Activated CD8-positive, alpha-beta memory T cell treated with anti-CD3 and anti-CD28 coated beads, Interleukin-2, amount 50 U/mL, for 24 hours (primary cell): ENCODE measurements around the gene GHDC.
"Not testable (repeated sequence)": the region's sequence is repeated elsewhere in the genome, so short reads cannot be mapped to it uniquely, and the experiment has no call there.

Experiments used
- DNase-seq: peaks from one replicate; pipeline ENCODE4 v3.0.0-alpha.2; 2020; ENCODE audit errors: extremely low read depth

The GHDC gene, protein sequence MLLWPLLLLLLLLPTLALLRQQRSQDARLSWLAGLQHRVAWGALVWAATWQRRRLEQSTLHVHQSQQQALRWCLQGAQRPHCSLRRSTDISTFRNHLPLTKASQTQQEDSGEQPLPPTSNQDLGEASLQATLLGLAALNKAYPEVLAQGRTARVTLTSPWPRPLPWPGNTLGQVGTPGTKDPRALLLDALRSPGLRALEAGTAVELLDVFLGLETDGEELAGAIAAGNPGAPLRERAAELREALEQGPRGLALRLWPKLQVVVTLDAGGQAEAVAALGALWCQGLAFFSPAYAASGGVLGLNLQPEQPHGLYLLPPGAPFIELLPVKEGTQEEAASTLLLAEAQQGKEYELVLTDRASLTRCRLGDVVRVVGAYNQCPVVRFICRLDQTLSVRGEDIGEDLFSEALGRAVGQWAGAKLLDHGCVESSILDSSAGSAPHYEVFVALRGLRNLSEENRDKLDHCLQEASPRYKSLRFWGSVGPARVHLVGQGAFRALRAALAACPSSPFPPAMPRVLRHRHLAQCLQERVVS

DNA sequence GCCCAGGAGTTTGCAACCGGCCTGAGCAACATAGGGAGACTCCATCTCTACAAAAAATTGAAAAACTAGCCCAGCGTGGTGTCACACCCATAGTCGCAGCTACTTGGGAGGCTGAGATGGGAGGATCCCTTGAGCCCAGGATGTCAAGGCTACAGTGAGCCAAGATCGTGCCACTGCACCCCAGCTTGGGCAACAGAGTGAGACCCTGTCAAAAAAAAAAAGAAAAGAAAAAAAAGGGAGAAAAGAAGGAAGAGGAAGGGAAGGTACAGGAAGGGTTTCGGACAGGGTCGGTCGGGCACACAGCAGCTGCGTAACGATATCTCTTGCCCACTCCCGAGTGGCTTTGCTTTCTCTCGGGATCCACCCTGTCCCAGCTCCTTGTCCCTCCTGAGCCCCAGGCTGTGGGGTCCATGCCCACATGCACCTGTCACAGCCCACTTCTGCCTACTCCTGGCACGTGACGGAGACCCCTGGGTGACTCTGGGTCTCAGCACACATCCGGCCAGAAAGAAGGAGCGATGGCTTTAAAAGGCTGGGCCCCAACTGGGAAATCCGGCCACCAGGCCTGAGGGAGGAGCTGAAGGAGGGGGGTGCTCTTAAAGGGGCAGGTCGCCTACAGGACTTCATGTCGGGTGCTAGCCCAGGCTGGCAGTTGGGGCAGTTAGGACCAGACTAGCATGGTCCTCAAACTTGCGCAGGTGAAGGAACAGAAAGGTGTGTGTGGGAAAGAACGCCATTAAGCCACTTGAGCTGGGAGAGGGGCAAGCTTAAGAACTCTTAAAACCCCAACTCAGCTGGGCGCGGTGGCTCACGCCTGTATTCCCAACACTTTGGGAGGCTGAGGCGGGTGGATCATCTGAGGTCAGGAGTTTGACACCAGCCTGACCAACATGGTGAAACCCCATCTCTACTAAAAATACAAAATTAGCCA is at the start of gene GHDC:
GHDC (minus strand) TSS at position 526 of the 931 bp plus-strand sequence. CDS start 913 bp downstream, outside the sequence.
- DNase-seq = peak; percentile 61

DNA sequence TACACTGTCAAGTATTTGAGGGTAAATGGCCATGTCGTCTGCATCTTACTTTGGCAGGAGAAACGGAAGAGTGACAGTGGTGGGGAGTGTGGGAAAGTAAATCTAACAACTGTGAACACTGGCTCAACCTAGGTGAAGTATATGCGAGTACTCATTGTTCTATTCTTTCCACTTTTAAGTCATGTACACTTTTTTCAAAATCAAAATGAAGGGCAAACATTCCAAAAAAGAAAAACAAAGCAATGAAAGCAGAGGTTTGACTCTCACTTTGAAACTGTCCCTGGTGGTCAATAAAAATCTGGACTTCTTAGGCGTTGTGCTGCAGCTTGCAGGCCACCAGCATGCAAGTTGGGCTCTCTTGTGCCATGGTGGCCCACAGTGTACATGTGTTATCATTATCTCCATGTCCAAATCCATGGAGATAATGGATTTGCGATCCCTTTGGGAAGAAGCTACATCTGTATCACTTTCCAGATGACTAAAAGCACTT is 49.2 kb upstream of the GHDC start:
- no peak for DNase-seq

DNA sequence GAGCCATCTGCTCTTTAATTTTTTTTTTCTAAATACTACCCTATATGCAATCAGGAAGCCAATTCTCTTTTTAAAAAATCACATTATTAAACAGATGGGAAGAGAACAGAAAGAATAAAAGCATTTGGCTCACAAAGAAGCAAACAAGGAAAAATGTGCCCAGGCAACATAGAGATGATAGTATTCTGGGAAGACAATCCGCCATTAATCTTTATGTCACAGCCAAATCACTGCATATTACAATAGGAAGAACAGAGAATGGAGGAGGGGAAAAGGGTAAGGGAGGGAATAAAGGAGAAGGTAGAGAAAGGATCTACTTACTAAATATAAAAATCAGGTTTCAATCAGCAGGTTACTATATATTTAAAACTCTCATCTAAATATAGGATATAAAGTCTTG is 47.6 kb upstream of the GHDC start:
- DNase-seq = no peak

DNA sequence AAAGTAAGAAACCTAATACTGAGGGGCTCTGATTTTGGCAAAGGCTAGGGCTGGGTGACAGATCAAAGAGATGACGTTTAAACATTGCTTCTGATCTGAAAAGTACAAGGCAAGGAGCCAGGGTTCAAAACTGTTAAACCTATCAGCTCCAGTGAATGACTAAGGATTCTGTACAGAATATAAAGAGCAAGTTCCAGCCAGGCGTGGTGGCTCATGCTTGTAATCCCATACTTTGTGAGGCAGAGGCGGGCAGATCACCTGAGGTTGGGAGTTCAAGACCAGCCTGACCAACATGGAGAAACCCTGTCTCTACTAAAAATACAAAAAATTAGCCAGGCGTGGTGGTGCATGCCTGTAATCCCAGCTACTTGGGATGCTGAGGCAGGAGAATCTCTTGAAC is 46.6 kb upstream of the GHDC start:
- not testable (repeated sequence) for DNase-seq

DNA sequence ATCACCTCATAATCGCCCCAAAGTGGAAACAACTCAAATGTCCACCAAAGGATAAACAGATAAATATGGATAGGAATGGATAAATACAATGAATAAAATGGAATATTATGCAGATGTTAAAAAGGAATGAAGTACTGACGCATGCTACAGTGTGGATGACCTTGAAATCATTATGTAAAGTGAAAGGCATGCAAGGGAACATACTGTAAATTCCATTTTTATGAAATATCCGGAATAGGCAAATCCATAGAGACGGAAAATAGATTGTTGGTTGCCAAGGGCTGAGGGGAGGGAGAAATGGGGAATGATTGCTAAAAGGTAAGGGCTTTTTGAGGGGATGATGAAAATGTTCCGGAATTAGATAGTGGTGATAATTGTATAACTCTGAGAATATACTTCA is 45.9 kb upstream of the GHDC start:
- no peak for DNase-seq

DNA sequence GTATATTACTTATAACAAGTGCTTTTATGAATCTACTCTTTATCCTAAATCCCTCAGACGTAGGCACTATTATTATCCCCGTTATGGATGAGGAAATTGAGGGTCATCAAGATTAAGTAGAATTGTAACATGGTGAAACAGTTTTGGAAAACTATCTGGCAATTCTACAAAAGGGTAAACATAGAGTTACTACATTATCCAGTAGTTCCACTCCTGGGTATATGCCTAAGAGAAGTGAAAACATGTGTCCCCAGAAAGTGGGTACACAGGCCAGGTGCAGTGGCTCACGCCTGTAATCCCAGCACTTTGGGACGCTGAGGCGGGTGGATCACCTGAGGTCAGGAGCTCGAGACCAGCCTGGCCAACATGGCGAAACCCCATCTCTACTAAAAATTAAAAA is 45.3 kb upstream of the GHDC start:
- DNase-seq = not testable (repeated sequence)

DNA sequence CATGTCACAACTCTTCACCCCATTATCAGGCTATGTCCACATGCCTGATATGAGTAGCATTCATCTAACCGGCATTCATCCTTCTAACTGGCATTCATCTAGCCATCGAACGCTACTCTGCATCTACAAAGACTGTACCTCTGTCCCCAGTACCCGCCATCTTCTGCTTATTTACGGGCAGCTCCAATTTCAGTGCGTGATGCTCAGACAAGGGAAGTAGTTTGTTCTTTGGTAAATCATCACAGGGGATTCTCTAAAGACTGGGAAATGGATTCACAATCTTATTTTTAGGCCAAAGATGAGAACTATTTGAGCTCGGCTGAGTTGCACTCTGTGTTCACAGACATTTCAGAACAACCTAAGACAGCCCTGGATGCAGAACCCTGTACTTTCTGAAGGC is 42.5 kb upstream of the GHDC start:
- DNase-seq = no peak

DNA sequence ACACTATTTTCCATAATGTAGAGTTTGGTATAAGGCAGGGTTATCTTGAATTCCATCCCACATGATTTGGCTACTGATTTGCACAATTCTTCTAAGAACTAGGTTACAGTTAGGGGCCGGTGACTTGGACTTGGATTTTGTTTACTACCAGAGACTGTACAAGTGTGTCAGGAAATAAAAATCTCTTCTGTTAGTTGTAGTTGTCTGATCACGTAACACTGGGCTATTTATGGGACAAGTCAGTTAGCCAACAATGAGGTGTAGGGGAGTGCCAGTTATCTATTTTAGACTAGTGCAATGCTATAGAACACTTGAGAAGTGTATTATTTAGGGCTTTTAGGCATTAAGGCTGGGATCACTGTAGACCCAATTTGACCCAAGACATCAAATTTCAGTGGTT is 39.7 kb upstream of the GHDC start:
- DNase-seq = no peak

DNA sequence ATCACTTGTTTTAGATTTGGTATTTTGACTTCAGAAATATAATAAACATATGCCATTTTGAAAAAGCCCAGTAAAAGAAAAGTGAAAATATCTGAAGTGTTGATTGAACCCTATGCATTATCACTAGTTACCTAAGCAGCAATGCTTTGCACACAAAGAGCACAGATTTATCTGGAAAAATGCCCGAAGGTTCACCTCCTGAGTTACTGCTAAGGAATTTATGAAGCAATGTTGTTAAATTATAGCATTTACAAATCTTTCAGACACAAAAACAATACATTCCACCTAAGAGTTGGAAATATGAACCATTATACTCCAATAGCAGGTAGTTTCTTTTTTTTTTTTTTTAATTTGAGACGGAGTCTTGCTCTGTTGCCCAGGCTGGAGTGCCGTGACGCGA is 38.9 kb upstream of the GHDC start:
- no peak for DNase-seq

DNA sequence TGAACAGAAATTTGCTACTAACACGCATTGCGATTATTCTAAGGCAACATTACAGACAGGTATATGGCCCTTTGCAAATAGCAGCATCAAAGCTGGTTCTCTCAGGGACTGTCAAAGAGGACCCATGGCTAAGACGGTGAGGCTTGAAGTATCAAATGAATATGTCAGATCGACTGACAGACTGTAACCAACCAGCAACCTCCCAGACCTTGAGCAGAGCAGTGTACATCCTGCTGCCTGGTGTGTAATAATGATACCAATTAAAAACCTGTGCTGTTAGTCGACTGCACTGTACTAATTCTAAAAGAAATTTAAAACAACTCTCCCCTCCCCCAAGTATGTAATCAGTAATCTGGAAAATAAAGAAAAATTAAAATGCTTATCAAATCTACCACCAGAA is 35.9 kb upstream of the GHDC start:
- DNase-seq = no peak

DNA sequence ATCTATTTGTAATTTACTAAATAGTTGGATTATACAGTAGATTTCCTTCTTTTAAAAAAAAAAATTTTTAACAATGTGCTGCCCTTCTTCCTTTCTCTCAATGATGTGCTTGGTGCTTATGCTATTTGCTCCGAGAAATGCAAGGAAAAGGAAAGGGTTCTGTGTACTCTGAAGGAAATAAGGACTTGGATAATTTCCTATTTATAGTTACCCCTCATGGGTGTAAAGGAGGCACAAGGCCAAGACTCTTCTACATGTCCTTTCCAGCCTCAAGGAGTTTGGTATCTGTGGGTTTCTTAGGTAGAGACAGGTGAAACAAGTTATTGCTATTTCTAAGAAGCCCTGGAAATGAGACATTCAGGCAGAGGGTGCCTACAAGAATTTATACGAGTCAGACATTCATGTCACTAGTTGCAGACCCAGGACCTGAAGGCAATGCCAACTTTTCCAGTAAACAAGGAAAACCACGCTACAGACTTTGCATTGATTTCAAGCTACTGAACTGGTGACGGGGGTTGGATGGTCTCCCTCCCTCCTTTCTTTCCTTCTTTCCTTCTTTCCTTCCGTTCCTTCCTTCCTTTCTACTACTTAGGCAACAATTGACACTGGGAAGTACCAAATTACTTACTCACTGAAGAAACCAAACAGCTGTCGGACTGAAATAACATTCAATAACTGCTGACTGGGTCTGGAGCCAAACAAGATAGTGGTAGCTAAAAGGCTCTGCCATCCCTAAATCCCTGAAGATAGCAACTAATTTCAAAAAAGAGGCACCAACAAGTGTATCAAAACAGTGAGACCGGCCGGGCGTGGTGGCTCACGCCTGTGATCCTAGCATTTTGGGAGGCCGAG is 33.8 kb upstream of the GHDC start:
- DNase-seq = no peak

DNA sequence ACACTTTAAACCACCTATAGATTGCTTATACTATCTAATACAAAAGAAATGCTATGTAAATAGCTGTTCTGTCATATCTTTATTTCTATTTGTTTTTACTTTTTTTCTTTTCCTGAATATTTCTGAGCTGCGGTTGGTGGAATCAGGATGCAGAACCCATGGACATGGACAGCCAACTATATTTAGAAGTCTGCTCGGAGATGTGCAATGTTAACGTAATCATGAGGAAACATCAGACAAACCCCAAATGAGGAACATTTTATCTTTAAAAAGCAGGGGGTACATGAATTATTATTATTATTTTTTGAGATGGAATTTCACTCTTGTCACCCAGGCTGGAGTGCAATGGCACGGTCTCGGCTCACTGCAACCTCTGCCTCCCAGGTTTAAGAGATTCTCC is 31.4 kb upstream of the GHDC start:
- no peak for DNase-seq

DNA sequence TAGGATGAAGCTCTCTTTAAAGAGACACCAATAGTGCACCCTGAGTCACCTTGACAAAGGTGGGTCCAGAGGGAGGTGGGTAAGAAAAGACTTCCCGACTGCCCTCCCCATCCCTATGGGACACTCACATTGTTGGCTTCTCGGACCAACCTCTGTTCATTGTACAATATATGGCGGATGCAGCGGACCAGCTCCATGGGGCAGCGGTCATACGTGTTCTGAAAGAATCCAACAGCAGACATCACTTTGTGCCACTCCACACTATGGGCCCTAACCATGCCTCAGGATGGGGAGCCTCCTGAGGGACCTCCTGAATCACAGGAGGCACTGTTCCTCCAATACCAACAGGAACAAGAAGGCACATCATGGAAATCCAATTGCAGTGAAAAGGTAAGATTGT is 30.4 kb upstream of the GHDC start:
- no peak for DNase-seq

DNA sequence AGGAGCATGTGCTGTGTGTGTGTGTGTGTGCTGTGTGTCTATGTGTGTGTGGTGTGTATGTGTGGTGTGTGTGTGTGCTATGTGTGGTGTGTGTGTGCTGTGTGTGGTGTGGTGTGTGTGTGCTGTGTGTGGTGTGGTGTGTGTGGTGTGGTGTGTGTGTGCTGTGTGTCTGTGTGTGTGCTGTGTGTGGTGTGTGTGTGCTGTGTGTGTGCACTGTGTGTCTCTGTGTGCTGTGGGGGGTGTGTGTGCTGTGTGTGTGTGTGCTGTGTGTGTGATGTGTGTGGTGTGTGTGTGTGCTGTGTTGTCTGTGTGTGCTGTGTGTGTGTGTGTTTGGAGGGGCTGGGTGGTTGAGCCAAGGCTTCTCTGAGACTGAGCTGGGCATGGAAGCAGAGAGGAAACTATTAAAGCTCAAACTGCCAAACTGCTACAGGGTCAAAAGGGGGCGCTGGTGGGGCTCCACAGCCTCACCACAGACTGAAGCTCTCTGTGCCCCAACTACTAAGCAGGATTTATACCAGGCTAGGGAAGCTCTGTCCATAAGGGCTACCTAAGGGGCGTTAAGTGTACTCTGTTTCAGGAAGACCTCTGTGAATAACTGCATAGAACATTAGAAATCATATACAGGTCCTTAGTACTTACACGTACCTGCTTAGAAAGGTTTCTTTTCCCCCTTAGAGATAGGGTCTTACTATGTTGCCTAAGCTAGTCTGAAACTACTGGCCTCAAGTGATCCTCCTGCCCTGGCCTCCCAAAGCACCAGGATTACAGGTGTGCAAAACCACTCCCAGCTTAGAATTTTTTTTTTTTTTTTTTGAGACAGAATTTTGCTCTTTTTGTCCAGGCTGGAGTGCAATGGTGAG is 27.8 kb upstream of the GHDC start:
- peak; percentile 3 for DNase-seq

DNA sequence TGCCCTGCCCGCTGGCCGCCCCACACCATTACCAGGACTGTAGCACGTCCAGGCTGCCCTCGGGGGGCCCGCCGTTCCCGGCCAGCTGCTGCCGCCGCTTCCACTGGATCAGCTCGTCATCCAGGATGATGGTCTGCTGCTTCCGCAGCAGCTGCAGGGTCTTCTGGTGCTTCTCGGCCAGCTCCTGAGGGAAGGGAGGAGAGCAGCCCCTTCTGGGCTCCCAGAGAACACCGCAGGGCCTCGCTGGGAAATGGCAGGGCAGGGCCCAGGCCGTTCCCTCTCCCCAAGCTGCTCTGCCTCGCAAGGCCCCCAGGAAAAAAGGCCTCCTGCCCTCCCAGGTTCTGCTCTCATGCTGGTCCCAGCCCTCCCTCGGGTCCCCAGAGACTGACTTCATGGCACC is 25.0 kb upstream of the GHDC start:
- DNase-seq = not testable (repeated sequence)

DNA sequence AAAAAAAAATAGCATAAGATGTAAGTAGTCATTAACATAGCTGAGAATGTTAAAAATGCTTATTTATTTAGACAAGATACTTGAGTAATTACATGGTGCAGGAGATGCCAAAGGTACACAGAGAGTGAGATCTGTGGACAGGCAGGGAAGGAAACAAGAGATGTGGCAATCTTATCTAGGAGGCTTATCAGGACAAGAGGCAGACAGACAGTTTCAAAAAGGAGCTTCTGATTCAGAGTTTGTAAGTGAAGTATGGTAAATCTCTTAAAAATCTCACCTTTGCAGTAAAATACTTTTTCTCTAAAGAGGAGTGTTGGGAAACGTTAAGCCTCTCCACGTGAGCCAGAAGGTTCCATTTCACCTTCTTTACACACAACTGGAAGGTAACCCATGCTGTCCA is 19.9 kb upstream of the GHDC start:
- DNase-seq = no peak

DNA sequence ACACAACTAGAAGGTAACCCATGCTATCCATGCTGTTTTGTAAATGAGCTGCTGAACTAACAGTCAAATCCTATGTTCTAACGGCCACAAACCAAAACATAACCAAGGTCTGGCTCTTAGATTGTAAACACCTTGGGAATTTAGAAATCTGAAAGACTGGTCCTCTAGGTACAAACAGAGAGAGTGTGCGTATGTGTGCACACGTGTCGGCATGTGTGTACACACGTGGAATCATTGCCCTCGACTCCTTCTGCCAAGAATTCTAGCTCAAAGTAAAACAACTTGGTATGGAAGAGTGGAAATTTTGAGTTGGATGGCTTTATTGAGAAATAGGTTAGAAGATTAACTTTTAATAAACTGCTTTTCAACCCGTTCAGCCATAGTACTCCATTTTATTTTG is 18.1 kb upstream of the GHDC start:
- DNase-seq = no peak

DNA sequence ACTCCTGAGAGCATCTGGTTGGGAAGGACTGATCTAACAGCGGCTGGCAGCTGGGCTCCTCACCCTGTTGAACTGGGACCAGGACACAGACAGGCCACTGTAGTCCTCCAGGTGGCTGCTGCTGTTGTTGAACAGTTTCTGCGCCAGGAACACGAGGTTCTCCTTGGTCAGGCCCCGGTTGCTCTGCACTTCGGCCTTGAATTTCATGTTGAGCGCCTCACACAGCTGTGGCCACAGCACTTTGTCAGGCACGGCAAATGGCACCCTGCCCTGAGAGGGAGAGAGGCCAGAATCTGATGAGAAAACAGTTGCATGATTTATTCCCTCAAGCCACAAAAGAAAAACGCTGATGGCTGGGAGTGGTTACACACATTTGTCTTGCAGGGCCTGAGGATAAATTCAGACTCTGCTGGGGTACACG is 17.6 kb upstream of the GHDC start:
- DNase-seq = not testable (repeated sequence)

DNA sequence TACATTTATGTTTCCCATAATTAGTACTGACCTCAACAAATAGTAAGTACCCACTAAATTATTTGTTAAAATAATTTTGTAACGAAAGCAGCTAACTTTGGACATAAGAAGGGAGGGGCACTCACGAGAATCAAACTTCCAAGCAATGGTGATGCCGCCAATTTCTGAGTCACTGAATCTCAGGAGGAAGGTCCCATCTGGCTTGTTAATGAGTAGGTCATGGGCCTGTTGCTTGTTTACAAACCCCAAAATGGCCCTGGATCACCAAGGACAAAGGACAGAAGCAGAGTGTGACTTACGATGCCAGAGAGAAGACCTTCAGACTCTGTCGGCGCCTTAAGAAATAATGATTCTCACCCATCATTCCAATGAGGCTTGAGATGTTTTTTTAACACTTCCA is 15.8 kb upstream of the GHDC start:
- DNase-seq = no peak

DNA sequence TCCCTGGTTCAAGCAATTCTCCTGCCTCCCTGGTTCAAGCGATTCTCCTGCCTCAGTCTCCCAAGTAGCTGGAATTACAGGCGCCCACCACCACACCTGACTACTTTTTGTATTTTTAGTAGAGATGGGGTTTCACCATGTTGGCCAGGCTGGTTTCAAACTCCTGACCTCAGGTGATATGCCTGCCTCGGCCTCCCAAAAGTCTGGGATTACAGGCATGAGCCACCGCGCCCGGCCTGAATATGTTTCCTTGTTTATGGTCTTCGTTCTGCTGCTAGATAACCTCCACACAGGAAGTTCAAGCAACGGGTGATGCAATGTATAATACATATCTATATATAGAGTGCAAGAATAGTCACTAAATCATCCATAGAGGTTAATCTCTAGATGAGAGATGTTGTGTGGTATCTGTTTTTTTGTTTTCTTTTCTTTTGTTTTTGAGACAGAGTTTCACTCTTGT is 11.9 kb upstream of the GHDC start:
- not testable (repeated sequence) for DNase-seq
